Fibroblast of skin of abdomen (primary cell): Measurements from ENCODE around the gene SUCLG2.
A peak's percentile ranks its signal among the peaks of the same experiment; 100 is the strongest.
"Not testable (repeated sequence)": the region's sequence is repeated elsewhere in the genome, so short reads cannot be mapped to it uniquely, and the experiment has no call there.

Experiments used
- DNase-seq: peaks from one replicate; pipeline ENCODE4 v3.0.0-alpha.2; 2013

Gene SUCLG2

GRCh38 chr3:67557848-67558355 lies 96.5 kb downstream of the SUCLG2 start:
- DNase-seq = no peak

DNA sequence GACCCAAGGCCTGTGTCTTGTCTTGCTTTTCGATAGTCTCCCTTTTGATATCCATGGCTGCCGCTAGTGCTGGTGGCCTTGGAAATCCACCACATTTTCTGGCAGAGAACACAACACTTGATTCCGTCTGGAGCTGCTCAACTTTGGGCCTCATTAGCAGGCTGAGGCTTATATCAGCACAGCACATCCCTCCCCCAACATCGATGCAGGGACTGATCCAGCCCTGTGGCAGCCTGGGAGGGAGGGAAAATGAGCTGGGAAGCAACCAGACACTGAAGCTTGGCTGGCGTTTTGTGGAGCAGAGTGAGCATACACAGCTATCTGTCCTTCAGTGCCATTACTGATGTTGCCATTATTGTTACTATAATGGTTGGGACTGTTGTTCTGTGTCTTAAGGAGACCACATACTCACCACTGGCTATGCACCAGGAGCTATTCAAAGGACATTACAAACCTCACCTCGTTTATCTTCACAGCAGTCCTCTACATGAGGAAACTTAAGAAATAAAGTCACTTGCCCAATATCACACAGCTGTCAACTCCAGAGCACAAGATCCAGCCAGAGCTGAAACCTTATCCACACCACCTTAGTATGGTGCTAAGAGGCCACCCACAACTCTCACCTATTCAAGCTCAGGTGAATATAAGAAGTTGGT lies 102.9 kb downstream of the SUCLG2 start:
- no peak for DNase-seq

GRCh38 chr3:67550541-67550940 lies 103.9 kb downstream of the SUCLG2 start:
- DNase-seq = no peak

DNA sequence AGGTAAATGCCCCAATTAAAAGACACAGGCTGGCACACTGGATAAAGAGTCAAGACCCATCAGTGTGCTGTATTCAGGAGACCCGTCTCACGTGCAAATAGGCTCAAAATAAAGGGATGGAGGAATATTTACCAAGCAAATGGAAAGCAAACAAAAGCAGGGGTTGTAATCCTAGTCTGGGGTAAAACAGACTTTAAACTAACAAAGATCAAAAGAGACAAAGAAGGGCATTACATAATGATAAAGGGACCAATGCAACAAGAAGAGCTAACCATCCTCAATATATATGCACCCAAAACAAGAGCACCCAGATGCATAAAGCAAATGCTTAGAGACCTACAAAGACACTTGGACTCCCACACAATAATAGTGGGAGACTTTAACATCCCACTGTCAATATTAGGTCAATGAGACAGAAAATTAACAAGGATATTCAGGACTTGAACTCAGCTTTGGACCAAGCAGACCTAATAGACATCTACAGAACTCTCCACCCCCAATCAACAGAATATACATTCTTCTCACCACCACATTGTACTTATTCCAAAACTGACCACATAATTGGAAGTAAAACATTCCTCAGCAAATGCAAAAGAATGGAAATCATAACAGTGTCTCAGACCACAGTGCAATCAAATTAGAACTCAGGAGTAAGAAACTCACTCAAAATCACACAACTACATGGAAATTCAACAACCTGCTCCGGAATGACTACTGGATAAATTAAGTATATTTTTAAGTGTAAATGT lies 111.7 kb downstream of the SUCLG2 start:
- DNase-seq = peak; percentile 58

DNA sequence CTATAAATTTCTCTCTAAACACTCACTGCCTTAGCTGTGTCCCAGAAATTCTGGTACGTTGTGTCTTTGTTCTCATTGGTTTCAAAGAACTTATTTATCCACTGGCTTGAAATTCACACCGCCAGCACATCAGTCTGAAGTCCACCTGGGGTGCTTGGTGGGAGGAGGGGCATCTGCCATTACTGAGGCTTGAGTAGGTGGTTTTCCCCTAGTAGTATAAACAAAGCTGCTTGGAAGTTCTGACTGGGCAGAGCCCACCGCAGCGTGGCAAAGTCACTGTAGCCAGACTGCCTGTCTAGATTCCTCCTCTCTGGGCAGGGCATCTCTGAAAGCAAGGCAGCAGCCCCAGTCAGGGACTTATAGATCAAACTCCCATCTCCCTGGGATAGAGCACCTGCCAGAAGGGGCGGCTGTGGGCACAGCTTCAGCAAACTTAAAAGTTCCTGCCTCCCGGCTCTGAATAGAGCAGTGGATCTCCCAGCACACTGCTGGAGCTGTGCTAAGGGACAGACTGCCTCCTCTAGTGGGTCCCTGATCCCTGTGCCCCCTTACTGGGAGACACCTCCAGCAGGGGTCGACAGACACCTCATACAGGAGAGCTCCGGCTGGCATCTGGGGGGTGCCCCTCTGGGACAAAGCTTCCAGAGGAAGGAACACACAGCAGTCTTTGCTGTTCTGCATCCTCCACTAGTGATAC lies 114.1 kb downstream of the SUCLG2 start:
- DNase-seq = no peak

GRCh38 chr3:67537203-67537602 lies 117.2 kb downstream of the SUCLG2 start:
- not testable (repeated sequence) for DNase-seq

DNA sequence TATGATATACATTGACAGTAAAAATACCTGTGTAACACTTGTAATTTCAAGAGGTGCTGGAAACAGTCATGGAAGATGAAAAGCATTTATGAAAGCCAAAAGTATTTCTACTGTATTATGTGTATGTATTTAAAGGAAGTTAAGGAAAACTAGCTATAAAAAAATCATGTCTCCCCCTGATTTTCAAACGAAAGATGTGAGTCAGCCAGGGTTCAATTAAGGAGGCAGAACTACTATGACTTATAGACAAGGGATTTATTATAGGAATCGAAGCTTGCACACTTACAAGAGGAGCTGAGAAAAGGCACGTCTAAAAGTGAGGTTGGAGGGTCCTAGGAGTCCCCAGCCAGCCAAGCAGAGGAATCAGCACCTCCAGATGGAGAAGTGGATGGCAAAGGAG lies 119.4 kb downstream of the SUCLG2 start:
- DNase-seq = peak; percentile 35

DNA sequence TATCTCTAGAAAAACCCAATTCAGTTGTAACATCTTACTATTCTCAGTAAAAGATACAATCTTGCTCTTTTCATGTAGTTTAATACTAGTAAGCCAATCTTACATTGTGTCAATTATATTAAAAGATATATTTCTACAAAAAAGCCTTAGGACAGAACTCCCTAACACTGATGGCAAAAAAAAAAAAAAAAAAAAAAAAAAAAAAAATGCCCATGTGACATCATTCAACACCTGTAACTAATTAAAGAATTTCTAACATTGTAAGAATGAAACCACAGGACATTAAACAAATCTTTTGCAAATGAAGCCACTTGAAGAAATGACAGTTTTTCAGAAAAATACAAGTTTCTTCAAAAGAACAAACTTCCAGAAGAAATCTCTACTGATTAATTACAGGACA lies 119.8 kb downstream of the SUCLG2 start:
- peak; percentile 22 for DNase-seq

- peak; percentile 51 for DNase-seq
Observed at GRCh38 chr3:67531181-67532101, 123.0 kb downstream of the SUCLG2 start.

- DNase-seq = peak; percentile 26
Observed at GRCh38 chr3:67529915-67530314, 124.5 kb downstream of the SUCLG2 start.

DNA sequence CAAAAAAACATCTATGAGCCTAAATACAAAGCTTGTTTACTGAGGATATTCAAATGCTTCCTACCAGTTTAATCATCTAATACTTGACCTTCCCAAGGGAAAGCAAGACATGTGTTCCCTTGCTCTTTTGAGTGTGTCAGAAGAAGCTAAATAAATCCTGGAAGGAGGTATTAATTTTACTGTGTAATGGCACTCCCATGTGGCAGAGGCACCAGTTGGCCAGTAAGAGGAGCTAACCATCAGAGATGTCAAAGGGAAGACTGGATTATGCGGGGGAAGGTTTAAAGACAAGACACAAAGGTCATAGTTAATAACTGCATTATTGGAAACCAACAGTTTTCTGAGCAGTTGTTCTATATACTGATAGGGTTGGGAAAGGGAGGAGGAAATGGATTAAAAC lies 125.1 kb downstream of the SUCLG2 start:
- DNase-seq = no peak

GRCh38 chr3:67526246-67526645 lies 128.2 kb downstream of the SUCLG2 start:
- DNase-seq = peak; percentile 97

- peak; percentile 53 for DNase-seq
Observed at GRCh38 chr3:67524046-67524445, 130.4 kb downstream of the SUCLG2 start.

DNA sequence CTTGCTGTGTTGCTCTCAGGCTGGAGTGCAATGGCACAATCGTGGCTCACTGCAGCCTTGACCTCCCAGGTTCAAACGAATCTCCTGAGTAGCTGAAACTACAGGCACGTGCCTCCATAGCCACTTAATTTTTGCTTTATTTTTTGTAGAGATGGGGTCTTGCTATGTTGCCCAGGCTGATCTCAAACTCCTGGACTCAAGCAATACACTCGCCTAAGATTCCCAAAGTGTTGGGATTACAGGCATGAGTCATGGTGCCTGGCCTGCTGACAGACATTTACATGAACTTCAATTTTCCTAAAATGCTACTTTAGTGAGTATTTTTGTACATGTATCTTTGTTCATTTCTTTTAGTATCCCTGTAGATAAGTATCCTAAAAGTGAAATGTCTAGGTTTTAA lies 132.3 kb downstream of the SUCLG2 start:
- peak; percentile 18 for DNase-seq

DNA sequence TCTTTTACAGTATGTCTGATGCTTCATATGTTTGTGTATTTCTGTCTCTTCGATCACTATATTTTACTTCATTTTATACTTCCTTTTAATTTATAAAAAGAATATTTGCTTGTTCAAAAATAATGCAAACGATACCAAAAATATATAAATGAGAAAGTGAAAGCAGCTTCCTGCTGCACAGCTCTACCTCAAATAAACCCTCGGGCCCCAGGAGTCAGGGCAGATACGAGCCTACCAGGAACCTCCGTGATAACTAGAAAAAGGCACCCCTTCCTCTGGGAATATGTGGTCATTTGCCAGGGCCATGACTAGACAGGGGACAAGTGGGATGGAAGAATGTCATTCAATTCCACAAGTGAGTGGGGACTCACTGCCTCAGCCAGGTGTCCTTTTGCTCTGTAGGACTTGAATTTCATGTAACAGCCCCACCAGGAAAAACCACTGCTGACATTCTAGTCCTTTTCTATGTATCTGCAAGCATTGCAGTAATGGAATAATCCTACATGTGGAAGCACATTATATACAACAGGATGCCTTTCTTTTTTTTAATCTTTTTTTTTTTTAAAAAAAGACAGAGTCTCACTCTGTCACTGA lies 133.3 kb downstream of the SUCLG2 start:
- DNase-seq = no peak

DNA sequence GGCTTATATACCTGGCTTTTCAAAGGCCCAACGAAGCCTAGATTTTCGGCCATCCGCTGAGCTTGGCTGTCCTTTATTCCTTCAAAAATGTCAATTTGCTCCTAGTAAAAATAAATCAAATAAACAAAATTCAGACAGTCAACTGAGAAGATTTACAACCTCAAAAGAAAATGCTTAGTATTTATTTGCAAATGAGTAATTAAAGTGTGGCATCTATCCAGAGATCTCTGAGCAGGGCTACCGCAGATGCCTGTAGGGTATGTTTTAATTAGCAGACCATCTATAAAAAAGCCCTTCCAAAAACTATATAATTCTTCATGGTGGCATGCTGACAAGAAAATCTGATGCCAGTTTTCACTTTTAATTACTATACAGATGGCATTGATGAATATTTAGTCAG lies 136.2 kb downstream of the SUCLG2 start:
- no peak for DNase-seq

GRCh38 chr3:67517781-67518180 lies 136.6 kb downstream of the SUCLG2 start:
- no peak for DNase-seq

- no peak for DNase-seq
Observed at GRCh38 chr3:67516496-67516895, 137.9 kb downstream of the SUCLG2 start.

DNA sequence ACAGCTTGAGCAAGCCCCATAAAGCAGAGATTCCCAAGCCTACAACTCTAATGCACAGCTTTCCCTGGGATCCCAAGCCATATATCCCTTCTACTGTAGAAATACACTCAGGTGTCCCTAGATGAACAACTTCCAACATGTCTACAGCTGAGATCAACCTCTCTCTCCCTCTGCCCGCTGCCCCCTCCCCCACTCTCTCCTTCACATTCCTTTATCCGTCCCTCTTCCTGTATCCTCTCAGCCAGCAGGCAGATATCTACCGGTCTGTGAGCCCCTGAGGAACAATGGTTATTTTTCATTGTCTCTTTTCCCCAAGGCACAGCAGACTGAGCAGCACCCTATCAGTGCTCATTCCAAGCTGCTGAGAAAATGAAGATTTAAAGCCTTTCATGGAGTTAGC lies 138.6 kb downstream of the SUCLG2 start:
- DNase-seq = no peak

DNA sequence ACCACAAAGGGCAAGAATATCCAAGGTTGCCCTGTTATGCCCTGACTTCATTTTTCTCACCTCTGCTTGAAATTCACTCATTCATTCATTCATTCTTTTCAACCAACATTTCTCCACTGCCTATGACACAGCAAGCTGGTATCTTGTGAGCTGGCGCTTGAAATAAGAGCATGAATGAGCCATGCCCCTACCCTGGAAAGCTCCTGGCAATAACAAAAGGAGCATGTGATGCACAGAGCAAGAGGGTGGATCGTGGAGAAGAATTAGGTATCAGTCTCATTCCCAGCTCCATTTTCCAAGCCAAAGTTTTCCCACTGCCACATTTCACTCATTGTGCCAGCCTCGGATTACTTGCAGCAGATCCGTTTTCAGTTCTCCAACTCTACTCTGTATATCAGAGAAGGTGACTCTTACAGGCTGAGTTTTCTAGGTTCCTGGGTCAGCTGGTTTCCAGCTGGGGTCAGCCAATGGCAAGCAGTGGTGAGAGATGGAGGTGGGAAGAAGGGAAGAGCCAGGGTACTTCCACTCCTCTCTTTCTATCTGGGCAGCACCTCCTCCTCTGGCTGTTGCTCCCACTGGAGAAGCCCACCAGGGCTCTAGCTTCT lies 144.8 kb downstream of the SUCLG2 start:
- no peak for DNase-seq

- DNase-seq = no peak
Observed at GRCh38 chr3:67507584-67507983, 146.8 kb downstream of the SUCLG2 start.

DNA sequence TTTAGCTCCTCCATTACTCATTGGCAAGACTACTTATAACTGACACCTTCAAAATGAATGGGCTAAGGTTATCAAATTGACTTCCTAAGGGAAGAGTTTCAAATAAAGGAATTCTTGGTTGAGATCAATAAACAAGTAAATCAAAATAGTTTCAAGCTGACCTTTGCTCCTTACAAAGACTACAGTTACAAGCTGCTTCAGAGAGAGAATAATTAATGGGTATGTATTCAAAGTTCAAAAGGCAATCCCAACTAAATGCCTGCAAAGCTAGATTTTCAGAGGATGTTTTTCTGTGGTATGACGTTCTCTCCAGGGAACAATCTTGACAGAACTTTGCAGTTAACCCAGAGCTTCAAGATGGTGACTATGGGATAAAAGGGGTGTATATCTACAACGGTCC lies 153.7 kb downstream of the SUCLG2 start:
- no peak for DNase-seq
